Dermis microvascular lymphatic vessel endothelial cell (primary cell): ENCODE results near the gene GNAS-AS1. TPM values are rescaled to one million over a fixed set of nuclear protein-coding genes. Genes with fewer than 3 reads are reported as not detected.

Experiments
- DNase-seq, 2 donors: peaks; one replicate each; pipeline versions ENCODE4 v3.0.0 to v3.0.0-alpha.2; 2010; ENCODE audit warnings: low read depth in 2 of 2
- total RNA-seq: library from RNA; depleted of rRNA; stranded (reverse); fragments of >200 nt; gene quantifications from 2 replicates; pipeline ENCODE4 v1.2.1, GENCODE V29; 2014

GNAS-AS1 gene
- total RNA-seq, 1 donor from 2014 or later: under 0.01 TPM

DNA sequence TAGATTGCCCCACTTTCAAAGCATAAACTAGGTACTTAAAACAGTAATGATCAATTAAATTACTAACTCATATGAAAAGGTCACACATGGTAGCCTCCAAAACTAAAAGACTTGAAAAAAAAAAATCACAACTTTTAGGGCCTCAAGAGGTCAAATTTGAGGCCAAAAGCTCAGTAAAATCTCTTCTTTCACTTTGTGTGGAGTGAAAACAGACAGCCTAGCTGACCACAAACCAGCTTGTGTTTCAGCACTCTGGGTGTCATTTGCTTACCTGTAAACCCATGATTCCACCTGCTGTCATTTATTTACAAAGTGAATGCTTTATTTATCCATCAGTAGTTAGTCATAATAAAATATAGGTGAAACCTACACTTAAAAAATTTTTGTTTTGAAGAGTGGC is 35.8 kb upstream of the GNAS-AS1 start:
- no peak for DNase-seq

DNA sequence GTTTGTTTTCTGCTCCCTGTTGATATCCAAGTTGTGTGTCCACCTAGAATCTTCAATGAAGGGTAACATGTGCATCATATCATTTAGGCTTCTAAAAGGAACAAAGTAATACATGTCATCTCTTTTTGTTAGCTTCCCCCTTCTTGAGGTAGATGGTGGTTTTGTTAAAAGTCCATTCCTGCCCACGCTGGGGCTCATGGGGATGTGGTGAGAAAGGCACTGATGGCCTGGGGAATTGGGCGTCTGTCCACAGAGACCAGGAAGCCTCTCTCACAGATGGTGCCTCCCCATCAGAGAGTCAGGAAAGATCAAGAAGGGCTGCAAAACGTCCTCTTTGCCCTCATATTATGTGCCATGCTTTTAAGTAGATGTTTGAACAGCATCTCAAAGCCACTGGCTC is 34.3 kb upstream of the GNAS-AS1 start:
- DNase-seq: no peak

DNA sequence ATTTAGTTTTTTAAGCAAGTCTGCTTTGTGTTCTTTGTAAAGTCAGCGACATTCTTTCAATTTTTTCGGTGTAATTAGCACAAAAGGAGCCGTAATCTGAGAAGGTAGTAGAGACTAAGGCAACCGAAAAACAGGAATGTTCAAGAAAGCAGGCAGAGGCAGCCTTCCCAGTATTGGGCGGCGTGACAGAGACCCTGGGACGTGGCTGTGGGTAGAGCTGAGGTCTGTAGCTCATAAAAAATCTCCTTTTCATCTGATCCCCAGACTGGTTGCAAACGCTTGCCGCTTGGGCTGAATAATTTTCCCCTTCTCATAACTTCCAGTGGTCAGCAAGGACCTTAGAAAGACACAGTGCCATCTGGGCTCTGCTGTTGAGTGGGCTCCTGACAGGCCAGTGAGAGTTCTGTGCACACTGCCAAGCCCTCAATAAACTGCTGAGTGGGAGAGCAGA is 32.6 kb upstream of the GNAS-AS1 start:
- DNase-seq: no peak

DNA sequence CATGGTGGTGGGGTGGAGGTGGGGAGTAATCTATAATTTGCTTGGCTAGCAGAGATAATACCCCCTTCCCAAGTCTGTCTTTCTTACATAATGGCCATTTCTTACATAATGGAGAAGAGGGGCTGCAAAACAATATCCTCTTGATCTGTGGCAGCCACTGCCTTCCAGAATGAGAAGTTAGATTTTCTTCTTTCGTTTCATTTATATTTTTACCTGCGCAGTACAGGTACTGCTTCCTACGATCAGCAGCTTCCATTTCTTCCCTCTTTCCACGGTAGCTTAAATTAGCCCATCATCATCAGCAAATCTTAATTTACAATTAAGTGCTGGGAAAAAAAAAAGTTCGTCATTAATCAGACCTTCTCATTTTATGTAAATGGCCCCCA is 32.0 kb upstream of the GNAS-AS1 start:
- DNase-seq: no peak

DNA sequence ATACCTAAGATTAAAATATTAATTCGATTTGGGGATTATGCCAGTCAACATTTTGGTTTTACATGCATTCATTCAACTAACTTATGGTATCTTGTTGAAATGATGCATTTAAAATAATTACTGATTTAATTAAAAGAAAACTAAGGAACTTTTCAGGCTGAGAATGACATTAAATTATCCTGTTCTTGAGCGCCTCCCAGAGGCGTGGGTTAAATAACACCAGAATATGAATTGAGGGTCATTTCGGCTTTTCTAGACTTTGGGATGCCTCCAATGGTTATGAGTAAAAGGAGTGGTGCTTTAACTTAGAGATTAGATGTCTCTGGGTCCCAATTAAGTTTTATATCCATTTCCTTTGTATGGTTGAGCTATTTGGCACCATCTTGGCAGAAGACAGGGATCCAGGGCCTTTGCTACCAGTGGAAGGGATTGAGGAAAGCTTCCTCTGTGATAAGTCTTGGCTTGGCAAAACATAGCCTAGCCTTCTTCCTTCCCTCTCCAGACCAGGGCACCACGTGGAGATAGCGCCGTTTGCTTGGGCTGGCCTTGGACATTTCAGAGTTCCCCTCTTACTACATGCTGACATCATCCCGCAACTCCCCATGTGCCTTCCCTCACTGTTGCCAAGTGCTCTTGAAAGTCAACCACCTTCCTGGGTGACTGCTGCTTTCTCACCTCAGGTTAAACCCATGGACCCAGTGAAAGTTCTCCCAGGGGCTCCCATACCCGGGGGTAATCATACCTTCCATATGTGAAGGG is 30.5 kb upstream of the GNAS-AS1 start:
- no peak for DNase-seq

DNA sequence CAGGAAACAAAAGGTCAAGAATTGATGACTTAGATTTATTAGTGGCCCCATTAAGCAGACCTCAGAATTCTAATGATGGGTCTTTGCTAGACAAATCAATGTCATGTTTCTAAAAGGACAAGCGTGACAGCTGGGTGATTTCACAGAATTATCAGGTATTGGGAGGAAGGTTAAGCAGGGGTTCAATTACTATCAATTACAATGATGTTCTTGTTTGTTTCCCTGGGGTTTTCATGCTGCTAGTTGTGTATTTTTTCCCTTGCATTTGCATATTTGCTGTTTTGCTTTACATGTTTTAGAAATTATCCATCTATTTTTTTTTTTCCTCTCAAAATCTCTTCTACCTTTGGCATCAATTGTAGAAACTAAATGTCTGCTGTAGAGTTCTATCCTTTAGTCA is 29.7 kb upstream of the GNAS-AS1 start:
- DNase-seq: no peak

DNA sequence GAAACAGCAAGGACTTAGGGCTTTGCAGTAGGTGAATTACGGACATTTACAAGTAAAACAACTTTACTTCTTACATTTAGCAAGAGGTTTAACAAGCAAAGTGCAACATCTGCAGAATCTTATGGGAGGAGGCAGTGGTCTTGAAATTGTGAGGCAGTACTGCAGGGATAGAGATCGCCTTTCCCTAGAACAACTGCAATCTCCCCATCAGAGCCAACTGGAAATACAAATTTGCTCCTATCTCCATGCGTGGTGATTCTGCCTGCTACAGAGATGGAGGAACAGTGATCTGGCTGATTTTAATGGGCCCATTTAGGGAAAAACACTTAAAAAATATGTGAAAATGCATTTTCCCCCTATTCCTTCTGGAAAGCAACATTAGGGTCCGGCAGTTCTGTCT is 27.7 kb upstream of the GNAS-AS1 start:
- no peak for DNase-seq

DNA sequence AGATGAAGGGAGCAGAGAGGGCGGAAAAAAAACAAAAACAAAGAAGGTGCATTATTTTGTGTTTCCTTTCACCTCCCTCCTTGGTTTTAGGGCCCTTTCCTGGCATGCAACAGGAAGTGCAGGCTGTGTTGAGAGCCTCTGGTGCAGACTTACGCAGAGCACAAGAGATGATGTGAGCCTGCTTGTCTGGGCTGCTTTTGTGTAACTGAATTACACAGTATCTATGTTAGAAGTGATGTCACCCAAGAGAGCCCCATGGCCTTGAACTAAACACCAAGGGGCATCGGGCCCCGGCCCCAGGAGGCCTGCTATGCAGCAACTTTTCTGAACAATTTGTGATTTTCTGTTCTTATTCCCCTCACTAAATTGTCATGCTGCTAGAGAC is 27.3 kb upstream of the GNAS-AS1 start:
- no peak for DNase-seq

DNA sequence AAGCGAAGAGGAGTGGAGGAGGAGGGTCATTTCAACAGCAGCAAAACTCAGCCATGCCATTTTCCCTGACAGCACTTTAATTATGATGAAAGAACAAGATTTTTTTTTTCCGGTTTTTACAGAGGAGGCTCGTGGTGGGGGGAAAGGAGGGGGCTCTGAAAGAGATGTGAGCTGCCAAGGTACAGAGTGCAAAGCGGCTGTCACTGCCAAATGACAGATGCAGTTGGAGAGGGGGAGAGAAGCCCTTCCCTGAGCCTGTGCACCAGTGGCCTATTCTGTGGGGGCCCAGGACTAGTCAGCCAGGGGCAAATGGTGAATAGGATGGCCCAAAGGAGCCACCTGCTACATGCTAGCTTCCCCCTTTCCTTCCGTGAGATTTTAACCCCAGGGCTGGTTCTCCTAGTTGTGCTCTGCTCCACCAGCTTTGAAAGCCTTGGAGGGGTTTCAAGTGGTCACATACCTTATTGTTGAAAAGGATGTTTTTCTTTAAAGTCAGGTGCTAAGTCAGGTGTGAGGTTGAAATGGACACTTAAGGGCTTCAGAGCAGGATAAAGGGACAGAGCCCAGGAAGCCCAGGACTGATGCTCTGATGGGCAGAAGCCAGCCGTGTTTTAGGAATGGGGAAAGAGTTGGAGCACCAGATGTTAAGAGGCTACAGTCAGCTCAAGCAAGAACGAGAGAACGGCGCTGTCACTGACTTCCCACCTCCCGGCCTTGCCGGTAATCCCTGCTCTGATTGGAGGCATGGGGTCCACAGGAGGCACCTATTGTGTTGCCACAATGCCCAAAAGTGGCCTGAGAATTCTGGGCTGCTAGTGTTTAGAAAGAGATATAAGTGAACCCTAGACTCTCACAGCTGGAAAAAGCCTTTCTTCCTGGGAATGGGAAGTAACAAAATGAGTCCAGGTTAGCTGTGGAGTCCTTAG is 26.6 kb upstream of the GNAS-AS1 start:
- DNase-seq: no peak

DNA sequence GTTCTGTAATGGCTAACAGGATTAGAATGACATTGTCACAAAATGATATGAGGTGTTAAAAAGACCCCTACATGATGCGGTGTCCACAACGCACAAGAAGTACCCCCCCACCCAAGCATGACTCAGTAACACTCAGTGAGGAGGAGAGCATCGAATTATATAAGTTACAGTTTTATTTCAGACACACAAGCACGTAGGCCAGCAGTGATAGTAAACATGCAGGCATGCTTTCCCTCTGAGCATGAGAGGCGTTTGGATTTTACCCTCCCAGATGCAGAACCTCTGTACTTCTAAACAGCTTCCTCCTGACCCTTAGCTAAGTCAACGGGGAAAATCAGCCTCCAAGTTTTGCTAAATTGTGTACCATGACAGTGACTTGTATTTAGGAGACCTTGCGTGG is 25.7 kb upstream of the GNAS-AS1 start:
- DNase-seq: no peak

DNA sequence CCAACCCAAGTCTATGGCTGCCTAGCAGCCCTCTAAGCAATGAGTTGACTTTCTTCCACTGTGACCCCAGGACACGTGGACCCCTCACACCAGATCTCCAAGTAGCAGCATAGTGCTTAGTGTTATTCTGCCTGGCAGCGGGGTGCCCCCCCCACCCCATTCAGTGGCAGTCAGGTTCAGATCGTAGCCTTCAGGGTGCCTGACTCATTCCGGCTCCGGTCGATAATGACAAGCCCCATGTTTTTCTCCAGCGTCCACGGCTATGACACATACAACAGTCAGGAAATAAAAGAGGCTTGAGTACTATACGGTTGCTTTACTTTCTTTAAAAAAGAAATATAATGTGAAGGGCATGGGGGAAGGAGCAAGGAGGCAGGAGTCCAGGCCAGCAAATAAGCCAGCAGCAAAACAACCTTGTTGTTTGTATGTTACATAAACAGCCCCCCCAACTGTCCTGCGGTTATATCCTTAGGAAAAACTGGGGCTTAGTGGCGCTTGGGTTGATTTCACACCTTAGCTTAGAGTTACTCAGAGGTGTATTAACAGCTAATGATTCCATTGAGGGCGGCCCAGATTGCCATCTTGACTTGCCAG is 24.9 kb upstream of the GNAS-AS1 start:
- DNase-seq: peak in 1 of 2 donors; percentile 82

DNA sequence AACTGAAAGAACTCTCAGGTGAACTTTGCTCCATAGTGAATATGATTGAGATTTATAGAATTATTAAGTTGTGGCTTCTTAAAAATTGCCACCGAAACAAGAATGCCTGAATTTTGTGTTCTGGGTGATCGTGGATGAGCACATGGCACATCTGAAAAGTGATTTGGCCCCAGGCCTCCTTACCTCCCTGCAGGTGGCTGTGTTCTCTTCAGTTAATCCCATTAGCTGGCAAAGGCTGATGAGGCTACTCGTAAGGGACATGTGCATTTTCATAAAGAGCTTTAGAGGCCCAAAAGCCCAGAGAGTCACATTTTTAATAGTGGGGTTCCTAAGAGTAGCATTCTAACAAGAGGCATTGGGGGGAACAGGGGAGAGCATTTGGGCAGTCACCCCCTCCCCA is 24.4 kb upstream of the GNAS-AS1 start:
- DNase-seq: no peak

DNA sequence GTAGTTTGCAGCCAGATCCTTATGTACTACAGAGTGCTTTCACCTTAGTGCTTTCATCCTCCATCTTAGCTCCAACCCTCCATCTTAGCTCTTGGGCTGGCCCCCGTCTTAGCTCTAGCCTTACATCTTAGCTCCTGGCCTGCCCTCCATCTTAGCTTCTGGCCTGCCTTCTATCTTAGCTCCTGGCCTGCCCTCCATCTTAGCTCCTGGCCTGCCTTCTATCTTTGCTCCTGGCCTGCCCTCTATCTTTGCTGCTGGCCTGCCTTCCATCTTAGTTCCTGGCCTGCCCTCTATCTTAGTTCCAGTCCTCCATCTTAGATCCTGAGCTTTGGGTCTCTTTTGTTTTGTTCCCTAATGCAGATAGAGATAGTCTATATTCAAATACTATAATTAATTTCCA is 23.8 kb upstream of the GNAS-AS1 start:
- DNase-seq: no peak

DNA sequence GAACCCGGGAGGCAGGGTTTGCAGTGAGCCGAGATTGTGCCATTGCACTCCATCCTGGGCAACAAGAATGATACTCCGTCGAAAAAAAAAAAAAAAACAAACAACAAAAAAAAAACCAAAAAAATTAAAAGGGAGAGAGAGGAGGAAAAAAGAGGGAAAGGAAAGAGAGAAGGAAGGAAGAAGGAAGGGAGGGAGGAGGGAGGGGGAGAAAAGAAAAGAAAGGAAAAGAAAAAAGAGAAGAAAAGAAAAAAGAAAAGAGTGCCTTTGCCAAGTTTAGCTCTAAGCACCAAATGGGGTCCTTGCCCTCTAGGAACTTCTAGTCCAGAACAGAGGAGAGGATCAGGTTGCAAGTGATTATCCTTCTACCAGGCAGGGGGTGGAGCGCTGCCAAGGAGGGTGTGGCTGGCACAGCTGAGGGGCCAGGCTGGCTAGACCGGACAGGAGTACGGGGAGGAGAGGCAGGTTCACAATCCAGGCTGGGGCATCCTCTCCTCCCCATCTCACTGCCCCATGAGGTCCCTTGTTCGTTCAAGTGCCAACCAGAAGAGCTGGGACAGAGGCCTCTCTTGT is 20.9 kb upstream of the GNAS-AS1 start:
- no peak for DNase-seq

DNA sequence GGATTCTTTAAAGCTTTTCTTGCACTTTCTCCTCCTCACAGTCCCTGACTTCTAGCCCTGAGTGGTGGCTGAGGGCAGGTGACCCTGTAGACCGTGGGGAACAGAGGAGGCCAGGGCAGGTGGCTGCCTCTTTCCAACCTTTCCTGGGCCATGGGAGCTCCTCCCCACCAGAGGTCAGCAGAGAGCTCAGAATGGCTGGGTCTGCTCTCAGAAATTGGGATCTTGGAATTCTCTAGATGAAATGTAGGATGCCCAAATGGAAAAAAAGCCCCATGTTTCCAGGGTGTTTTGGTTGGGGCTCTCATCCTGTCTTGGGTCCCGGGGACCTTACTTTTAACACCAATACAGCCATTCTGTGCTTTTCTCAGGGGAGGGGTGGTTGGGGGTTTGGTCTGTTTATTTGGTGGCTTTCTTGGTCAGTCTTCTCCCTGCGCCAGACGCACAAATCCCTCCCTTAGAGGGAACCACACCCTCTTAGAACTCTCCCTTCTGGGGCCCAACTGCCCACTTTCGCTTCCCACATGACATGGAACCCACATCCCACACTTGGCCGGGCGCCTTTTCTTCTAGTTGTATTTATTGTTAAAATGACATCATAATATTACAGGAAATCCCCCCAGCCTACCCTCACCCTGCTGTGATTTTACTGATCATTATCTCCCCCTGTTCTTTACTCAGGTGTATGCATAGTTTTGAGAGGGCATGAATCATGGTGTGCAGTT is 19.8 kb upstream of the GNAS-AS1 start:
- DNase-seq: peak in 1 of 2 donors; percentile 62

DNA sequence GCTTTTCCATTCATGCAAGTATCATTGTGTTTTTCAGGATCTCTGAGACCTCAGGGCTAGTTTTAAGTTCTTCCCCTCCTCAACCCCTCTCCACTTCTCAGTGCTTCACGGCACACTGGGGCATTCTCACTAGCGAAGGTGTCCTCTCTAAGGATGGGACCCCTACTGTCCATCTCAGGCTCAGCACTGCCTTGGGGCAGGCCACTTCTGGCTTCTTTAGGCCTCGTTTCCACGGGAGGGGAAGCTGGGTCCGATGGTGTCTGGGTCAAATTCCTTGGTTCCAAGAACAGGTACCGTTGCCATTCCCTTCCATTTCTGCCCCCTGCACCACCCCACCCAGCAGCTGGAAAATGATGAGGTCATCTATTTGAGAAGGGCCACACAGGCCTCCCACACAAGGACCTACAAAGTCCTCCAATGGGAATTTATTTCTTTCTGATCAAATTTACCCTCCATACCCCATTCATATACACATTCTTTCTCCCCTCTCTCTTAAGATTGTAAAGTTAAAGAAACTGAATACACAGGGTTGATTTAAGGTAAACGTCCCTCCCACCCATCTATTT is 19.0 kb upstream of the GNAS-AS1 start:
- DNase-seq: no peak

DNA sequence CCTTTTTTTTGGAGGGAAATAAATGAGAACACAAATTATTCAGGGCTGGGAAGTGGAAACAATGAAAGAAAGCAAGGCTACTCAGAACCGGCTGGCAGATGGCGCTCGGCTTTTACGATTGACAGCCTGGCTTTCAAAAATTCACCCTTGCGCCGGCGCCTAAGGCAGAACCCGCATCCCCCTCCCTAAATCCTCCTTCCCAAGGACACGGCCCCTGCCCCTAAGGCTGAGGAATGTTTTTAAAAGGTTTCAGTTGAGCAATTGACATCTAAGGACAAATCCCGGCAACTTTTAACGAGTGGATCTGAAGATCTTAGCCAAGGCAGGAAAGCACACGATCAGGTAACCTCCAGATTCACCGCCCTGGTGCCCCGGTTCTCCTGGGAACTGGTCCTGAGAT is 18.1 kb upstream of the GNAS-AS1 start:
- peak in 1 of 2 donors; percentile 35 for DNase-seq

DNA sequence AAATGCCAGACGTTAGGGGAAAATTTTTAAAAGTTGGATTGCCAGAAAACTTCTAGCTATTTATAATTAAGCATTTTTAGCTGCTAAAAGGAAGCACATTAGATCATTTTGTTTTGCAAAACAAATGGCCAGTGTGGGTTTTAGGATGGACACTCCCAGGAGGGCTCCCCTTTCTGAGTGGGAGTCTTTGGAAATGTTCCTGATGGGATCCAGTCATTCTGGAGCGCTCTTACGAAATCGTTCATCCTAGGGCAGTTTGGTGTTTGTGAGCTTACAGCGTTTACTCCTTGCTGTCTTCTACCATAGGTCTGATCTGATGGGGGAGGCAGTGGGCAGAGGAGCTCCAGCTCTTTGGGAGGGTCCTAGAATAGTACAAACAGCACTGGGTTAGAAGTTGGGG is 16.5 kb upstream of the GNAS-AS1 start:
- no peak for DNase-seq

DNA sequence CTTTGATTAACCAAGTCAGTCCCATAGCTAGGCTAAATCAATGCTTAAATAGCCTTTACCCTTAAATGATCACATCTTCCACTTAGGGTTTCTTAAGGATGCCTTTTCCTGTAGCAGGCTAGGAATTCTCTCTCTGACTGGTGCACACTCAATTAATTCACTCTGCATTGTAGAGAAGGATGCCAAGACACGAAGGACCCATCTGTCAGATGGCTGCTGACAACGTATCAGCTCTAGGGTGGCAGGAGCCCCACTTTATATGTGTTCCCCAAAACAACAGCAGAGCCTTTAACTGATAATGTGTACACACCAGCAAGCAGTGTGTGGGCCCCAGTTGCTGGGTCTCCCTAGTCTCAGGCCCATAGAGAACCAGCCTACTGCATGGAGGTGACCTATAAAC is 15.1 kb upstream of the GNAS-AS1 start:
- no peak for DNase-seq

DNA sequence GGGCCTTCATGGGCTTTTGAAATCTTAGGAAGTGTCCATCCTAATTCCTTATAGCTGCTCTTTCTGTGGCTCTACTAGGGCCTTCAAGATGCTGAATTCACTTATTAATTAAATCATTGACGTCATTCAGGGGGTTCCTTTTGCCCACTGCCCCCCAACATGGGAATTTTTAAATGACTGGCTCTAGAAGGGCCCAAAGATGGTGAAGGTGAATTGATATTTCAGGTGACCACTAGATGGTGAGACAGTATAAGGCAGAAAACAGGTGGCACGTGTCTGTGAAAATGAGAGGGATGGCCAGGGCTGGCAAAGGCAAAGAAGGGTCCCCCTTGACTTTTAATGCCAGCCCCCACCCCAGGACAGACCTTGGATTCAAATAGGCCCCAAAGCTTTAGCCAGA is 13.6 kb upstream of the GNAS-AS1 start:
- no peak for DNase-seq
